DMS79 treated with DMSO at 0.1 percent for 48 hours (cell line): ENCODE results near the gene RIPK3.

Experiments used
- DNase-seq: peaks from one replicate; lab custom pipeline; 2025; lab: John Stamatoyannopoulos, UW

The RIPK3 gene

DNA sequence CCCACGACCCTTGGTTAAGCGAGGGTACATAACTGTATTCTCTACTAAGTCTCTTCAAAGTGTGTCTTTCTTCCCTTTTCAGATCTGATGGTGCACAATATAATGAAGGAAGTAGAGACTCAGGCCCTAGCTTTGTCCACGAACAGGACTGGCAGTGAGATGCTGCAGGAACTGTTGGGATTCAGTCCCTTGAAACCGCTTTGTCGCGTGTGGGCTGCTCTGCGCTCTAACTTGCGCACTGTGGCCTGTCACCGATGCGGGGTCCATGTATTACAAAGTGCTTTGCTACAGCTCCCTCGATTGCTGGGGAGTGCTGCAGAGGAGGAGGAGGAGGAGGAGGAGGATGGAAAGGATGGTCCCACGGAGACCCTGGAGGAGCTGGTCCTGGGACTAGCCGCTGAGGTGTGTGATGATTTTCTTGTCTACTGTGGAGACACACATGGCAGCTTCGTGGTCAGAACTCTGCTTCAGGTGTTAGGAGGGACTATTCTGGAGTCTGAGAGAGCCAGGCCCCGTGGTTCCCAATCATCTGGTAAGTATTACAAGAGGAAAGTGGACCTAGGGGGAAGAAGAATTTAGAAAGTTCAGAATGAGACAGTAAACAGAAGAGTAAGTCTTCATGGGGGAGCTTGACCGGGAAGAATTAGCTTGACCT, 39.3 kb downstream of the RIPK3 start:
- DNase-seq, result no peak

DNA sequence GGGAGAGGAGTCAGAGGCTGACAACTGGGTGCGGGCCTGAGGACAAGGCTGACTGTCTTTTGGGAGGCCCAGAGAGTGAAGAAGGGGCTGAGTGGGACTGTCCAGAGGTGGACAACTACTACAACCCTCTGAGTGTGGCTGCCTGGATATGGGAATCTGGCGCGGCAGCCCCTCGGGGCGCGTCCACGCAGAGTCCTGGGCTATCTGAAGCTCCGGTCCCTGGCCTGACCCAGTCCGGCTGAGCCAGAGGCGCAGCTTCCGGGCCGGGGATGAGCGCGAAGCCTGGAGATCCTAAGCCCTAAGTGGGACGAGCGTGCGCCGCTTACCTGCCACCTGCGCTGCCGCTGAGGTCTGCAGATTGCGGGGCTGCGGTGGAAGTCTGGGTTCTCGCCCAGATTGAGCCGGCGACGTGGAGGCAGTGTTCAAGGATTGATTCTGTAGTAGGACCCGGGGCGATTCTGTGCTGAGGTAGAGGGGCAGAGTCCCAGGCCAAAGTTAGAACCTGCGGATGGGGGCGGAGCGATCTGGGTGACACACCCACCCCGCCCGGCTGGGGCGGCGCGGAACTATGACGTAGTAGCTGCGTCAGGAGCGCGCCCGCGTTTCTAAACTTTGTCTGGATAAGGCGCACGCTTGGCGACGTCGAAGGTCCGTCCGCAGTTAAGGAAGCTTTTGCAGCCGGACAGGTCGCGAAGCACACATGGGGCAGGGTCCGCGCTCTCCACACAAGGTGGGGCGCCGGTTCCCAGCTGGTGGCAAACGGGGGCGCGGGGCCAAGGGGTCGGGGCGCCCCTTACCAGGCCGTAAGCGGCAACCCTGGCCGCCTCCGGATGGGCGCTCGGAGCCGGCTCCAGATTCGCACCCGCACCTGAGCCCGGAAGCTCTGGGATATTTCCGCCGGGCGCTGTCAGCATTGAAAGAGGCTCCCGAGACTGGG, 40.3 kb downstream of the RIPK3 start, which contains the start of the genes DHRS1 and NOP9:
TSS of gene DHRS1 (minus strand) at position 526 of the 937 bp plus-strand sequence. CDS start 674 bp downstream, outside the sequence.
TSS of gene NOP9 (plus strand) at position 596 of the 937 bp plus-strand sequence. CDS start at position 701, 105 bp downstream.
- peak; percentile 93 for DNase-seq

- DNase-seq, result no peak
Measured at GRCh38 chr14:24298892-24299254, 40.9 kb downstream of the RIPK3 start.

DNA sequence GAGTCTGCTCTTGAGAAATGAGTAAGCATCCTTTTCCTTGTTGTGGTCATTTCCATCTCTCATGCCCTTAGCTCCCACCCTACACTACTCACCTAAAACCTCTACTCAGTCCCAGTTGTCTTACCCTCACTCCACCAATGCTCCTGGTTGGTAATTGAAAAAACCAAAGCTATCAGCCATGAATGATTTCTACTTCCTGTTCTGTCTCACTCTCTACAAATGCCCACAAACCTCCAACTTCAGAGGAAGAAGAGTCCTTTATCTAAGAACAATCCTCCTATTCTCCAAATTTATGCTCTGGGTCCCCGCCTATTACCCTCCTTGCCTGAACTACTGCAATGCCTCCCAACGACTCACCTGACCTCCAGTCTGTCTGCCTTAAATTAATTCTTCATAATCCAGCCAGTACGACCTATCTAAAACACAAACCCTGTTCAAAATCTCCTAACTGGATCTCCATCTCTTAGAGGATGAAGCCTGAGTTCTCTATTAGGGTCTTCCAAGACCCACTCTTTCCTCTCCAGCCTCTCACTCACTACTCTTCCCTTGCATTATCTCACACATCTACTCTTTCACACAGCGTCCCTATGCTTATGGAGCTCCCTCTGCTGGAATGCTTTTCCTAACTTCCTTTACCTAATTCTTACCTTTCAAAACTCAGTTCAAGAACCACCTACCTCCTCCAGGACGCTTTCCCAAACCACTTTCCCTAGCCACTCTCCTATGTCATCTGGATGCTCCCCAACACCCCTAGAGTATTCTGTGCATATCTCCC, 42.4 kb downstream of the RIPK3 start:
- peak; percentile 26 for DNase-seq

DNA sequence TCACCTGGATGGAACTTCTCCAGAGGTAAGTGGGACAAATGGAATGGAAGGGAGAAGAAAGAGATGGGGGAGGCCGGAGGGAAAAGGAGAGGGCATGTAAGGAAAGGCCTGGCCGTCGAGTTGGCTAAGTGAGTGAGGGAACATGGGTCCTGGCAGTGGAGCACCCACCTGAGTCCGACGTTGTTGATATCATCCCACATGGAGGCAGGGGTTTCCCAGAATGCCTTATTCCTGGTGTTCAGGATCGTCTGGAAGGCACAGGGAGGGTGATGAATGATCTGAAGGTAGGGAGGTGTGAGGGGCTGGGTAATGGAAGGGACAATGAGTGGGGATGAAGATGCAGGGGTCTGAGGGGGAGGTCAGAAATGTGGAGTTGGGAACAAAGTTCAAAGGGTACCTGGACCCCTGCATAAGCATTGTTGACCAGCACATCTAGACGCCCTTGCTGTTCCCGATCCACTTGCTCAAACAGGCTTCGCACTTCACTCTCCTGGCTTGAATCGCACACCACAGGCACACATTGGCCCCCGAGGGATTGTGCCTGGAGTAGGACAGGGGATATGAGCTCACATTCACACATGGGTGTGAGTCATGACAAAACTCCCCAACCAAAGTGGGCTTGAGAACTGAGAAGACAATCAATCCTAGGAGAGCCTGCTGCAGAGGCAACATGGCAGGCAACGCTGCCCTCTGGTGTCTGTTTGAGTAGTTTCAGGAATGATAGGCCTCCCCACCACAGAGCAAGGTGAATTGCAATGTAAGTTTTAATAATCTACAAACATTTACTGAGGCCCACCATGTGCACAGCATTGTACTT, 43.2 kb downstream of the RIPK3 start:
- DNase-seq, result peak; percentile 76

GRCh38 chr14:24293525-24293924, 46.3 kb downstream of the RIPK3 start:
- no peak for DNase-seq

DNA sequence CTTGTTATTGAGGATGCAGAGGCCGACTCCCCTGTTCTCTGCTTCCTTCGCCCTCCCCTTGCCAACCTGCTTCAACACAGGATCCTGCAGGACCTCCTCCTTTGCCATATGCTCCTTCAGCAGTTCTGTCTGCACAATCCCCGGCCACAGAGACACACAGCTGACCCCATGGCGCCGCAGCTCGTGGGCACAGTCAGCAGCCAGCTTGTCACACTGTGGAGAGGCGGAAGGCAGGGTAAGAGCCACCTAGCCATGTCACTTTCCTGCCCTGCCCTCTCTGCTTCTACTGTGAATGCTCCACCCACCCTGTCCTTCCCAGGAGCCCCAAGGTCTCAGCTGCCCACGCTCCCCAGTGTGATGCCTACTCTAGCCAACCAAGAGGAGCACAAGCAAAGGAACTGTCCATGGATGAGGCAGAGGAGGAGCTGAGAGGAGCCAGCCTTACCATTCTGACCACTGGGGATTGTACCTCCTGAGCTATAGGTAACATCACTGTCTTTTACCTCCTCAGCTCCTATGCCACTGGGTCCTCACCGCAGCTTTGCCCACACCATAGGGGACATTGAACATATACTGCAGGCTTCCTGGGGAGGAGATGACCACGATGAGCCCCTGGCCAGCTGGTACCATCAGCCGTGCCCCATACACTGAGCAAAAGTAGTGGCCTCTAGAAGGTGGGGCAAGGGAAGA, 47.5 kb downstream of the RIPK3 start:
- no peak for DNase-seq

GRCh38 chr14:24291446-24292117, 48.2 kb downstream of the RIPK3 start:
- no peak for DNase-seq

- no peak for DNase-seq
Measured at GRCh38 chr14:24290746-24291145, 49.0 kb downstream of the RIPK3 start.

GRCh38 chr14:24289649-24290280, 50.0 kb downstream of the RIPK3 start:
- no peak for DNase-seq

- DNase-seq, result no peak
Measured at GRCh38 chr14:24286996-24287395, 52.8 kb downstream of the RIPK3 start.
